ENCODE results near the gene TIMMDC1. TPM values are rescaled to one million over a fixed set of nuclear protein-coding genes. Genes with fewer than 3 reads are reported as not detected.
"Not testable (repeated sequence)": the region's sequence is repeated elsewhere in the genome, so short reads cannot be mapped to it uniquely, and the experiment has no call there.

The TIMMDC1 gene
- total and polyA plus RNA-seq, 11 donors, result 78.6 to 297 (median 213) TPM

GRCh38 chr3:119558626-119559317, 60.4 kb downstream of the TIMMDC1 start:
- TF ChIP-seq POLR2A (IDR thresholded peaks at IDR 0.05), result no peak
- TF ChIP-seq CTCF (IDR thresholded peaks at IDR 0.05), result no peak
- Histone ChIP-seq H3K27me3 (no peaks in the 10 kb centered on the region), H3K4me1 (peaks cover 0 to 46% (median 6%) of the 10 kb centered on the region in 12 donors), H3K27ac (peak overlapping the region in 1 of 12 donors; percentile 88), H3K4me3 (peak overlapping the region in 1 of 12 donors; percentile 45), H3K36me3 (no peaks in the 10 kb centered on the region), H3K9me3 (no peaks in the 10 kb centered on the region)
- DNase-seq (no peak), ATAC-seq (no peak)
- WGBS, 4 donors, result 94 to 95% (median 95%) methylated on average over 9 of the region's 9 CpGs
- intact Hi-C loops (cut with DNase I), result no loop called here

DNA sequence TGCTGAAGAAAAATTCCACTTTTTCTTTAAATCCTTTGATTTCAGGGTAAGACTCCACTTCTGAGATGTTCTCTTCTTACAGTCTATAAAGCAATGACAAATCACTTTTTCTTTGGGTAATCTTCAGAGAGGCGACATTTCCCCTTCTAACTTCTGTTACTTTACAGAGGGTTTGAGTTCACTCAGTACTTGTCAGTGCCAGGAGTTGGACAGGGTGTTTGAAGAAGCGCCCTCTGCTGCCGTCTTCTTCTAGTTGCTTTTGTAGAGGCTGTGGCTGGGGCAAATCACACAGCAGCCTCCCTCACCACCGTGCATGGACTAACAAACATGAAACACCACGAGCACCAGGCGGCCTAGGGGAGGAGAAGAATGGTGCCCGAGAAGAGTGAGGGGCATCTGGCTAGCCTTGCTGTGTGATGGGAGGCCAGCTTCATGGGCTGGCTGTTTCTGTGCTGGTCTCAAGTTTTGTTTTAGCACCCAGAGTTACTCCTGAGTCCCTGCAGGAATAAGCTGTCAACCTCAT, 61.2 kb downstream of the TIMMDC1 start, which contains the start of gene CD80:
TSS of gene CD80 (minus strand) at position 174 of the 523 bp plus-strand sequence. CDS start 1,886 bp downstream, outside the sequence.
- intact Hi-C loops (cut with DNase I), result no loop called here
- peak; percentile 44 to 70 (median 46) for DNase-seq
- Histone ChIP-seq H3K9me3 (peaks cover 0 to 4% (median 0%) of the 10 kb centered on the region in 12 donors), H3K4me3 (peak within 1 kb of the TSS in 1 of 12 donors; percentile 45), H3K27ac (peak within 1 kb of the TSS in 1 of 12 donors; percentile 88), H3K4me1 (peaks cover 0 to 45% (median 6%) of the 10 kb centered on the region in 12 donors), H3K36me3 (no peaks in the 10 kb centered on the region), H3K27me3 (no peaks in the 10 kb centered on the region)
- ATAC-seq, result peak in 3 of 4 donors; percentile 68 to 74 (median 73)
- 34 to 45% (median 40%) methylated on average over 7 of the region's 7 CpGs for WGBS, 4 donors
- TF ChIP-seq POLR2A (IDR thresholded peaks at IDR 0.05) (no peak), CTCF (IDR thresholded peaks at IDR 0.05) (peak in 5 of 12 donors; percentile 16 to 42 (median 26))

DNA sequence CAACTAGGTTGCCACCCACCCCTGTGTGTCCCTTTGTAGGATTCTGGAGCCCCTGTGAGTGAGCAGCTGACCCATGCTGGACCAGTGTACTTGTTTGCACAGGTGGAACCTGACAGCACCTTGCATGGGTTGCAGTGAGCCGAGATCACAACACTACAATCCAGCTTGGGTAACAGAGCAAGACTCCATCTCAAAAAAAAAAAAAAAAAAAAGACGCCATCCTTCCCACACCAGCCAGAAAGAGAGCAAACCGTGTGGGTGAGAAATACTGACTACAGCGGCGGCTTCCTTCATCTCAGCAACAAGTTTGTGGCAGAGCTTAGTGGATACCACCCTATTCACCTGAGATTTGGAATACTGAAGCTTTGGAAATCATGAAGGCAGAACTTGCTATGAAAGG, 61.8 kb downstream of the TIMMDC1 start:
- 77 to 95% (median 89%) methylated on average over 5 of the region's 5 CpGs for WGBS, 4 donors
- H3K27ac ChIP-seq, result no peak overlapping the region
- no peaks in the 10 kb centered on the region for H3K27me3 ChIP-seq
- intact Hi-C loops (cut with DNase I), result no loop called here
- peaks cover 0 to 4% (median 0%) of the 10 kb centered on the region in 12 donors for H3K9me3 ChIP-seq
- no peak overlapping the region for H3K4me3 ChIP-seq
- TF ChIP-seq CTCF (IDR thresholded peaks at IDR 0.05), result no peak
- no peak for TF ChIP-seq POLR2A (IDR thresholded peaks at IDR 0.05)
- DNase-seq (no peak), ATAC-seq (no peak)
- peaks cover 0 to 38% (median 6%) of the 10 kb centered on the region in 12 donors for H3K4me1 ChIP-seq
- no peaks in the 10 kb centered on the region for H3K36me3 ChIP-seq

DNA sequence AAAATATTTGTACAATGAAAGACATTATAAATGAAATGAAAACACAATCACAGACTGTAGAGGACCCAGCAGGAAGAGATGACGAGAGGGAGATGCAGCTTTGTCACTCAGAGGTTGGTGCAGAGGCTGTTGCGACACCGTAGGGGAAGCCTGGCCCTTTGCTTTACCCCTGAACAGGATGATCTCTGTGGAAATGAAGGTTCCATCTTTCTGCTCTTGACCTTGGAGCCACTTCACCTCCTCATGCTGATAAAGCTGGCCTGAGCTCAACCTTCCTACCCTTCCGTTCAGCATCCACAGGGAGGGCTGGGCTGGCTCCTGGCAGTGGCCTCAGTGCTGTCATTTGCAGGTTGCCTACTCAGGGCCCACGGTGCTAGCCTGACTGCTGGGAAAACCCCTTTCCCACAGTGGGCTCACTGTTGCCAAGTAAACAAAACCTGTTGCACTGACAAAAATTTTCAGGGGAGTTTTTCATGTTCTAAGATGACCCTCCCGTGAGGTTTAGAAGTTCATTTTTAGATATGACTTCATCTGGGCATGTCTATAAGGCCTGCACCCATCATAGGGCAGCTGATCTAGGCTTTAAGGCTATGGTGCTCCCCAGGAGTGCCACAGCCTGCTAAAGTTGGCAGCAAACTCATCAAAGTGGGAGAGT, 64.1 kb downstream of the TIMMDC1 start:
- ATAC-seq, result peak; percentile 37 to 75 (median 62)
- intact Hi-C loops (cut with DNase I), result no loop called here
- WGBS, 4 donors, result 27 to 40% (median 38%) methylated on average over 6 of the region's 6 CpGs
- Histone ChIP-seq H3K4me1 (peaks cover 0 to 23% (median 6%) of the 10 kb centered on the region in 12 donors), H3K27ac (peak overlapping the region in 3 of 12 donors; percentile 11 to 57 (median 16)), H3K36me3 (no peaks in the 10 kb centered on the region), H3K9me3 (peaks cover 0 to 4% (median 0%) of the 10 kb centered on the region in 12 donors), H3K4me3 (no peak overlapping the region), H3K27me3 (no peaks in the 10 kb centered on the region)
- peak in 2 of 5 donors; percentile 18 to 40 for DNase-seq
- TF ChIP-seq CTCF (IDR thresholded peaks at IDR 0.05), result no peak

DNA sequence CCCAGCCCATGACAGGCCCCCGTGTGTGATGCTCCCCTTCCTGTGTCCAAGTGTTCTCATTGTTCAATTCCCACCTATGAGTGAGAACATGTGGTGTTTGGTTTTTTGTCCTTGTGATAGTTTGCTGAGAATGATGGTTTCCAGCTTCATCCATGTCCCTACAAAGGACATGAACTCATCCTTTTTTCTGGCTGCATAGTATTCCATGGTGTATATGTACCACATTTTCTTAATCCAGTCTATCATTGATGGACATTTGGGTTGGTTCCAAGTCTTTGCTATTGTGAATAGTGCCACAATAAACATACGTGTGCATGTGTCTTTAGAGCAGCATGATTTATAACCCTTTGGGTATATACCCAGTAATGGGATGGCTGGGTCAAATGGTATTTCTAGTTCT, 65.0 kb downstream of the TIMMDC1 start:
- ATAC-seq; H3K27me3 ChIP-seq; H3K4me3 ChIP-seq; H3K27ac ChIP-seq; intact Hi-C loops (cut with DNase I); H3K9me3 ChIP-seq; H3K36me3 ChIP-seq; DNase-seq: not testable (repeated sequence)
- WGBS, 4 donors, result 77 to 91% (median 86%) methylated on average over 2 of the region's 2 CpGs
- peaks cover 0 to 20% (median 6%) of the 10 kb centered on the region in 12 donors for H3K4me1 ChIP-seq
